HG03139 (cell line): ENCODE measurements around the gene CD244.
A peak's percentile ranks its signal among the peaks of the same experiment; 100 is the strongest.

ENCODE experiments used
- ATAC-seq: cut with Tn5 transposase; IDR thresholded peaks from one replicate; pipeline ENCODE4 v1.9.1; 2021; ENCODE audit not compliant: unreplicated experiment

The CD244 gene

GRCh38 chr1:160850993-160851392, 11.7 kb downstream of the CD244 start:
- no peak for ATAC-seq

GRCh38 chr1:160850541-160850940, 12.1 kb downstream of the CD244 start:
- no peak for ATAC-seq

- ATAC-seq: no peak
Measured at GRCh38 chr1:160846281-160846680, 16.4 kb downstream of the CD244 start.

GRCh38 chr1:160844447-160845232, 18.0 kb downstream of the CD244 start:
- ATAC-seq: no peak

- ATAC-seq: no peak
Measured at GRCh38 chr1:160841079-160841478, 21.6 kb downstream of the CD244 start.

GRCh38 chr1:160839746-160840145, 22.9 kb downstream of the CD244 start:
- ATAC-seq: no peak

GRCh38 chr1:160838888-160839287, 23.8 kb downstream of the CD244 start:
- ATAC-seq: no peak

GRCh38 chr1:160837558-160838205, 25.0 kb downstream of the CD244 start:
- ATAC-seq: peak; percentile 74

- no peak for ATAC-seq
Measured at GRCh38 chr1:160836981-160837557, 25.6 kb downstream of the CD244 start.

GRCh38 chr1:160836561-160836960, 26.1 kb downstream of the CD244 start:
- no peak for ATAC-seq

- no peak for ATAC-seq
Measured at GRCh38 chr1:160835751-160836150, 26.9 kb downstream of the CD244 start.

GRCh38 chr1:160834945-160835565, 27.6 kb downstream of the CD244 start:
- ATAC-seq: no peak

GRCh38 chr1:160830321-160831153, 32.1 kb downstream of the CD244 start:
- ATAC-seq: no peak

- ATAC-seq: no peak
Measured at GRCh38 chr1:160829766-160830165, 32.9 kb downstream of the CD244 start.

- ATAC-seq: no peak
Measured at GRCh38 chr1:160827418-160827817, 35.3 kb downstream of the CD244 start.

GRCh38 chr1:160826546-160826945, 36.1 kb downstream of the CD244 start:
- no peak for ATAC-seq

- ATAC-seq: no peak
Measured at GRCh38 chr1:160823296-160823695, 39.4 kb downstream of the CD244 start.

- no peak for ATAC-seq
Measured at GRCh38 chr1:160821627-160822026, 41.1 kb downstream of the CD244 start.

- ATAC-seq: no peak
Measured at GRCh38 chr1:160819186-160819585, 43.5 kb downstream of the CD244 start.

- no peak for ATAC-seq
Measured at GRCh38 chr1:160818207-160818937, 44.3 kb downstream of the CD244 start.
